NCI-H774 (cell line): ENCODE measurements around the gene TMPRSS2.

Source experiments
- DNase-seq: peaks from one replicate; lab custom pipeline; 2025; lab: John Stamatoyannopoulos, UW

TMPRSS2 gene

GRCh38 chr21:41509733-41510132 lies 1.8 kb upstream of the TMPRSS2 start:
- DNase-seq: no peak

GRCh38 chr21:41509145-41509496 lies 1.2 kb upstream of the TMPRSS2 start:
- no peak for DNase-seq

GRCh38 chr21:41508415-41509144 lies 622 bp upstream of the TMPRSS2 start:
- no peak for DNase-seq

- no peak for DNase-seq
Measured at GRCh38 chr21:41506611-41507520, 1.1 kb downstream of the TMPRSS2 start.

GRCh38 chr21:41506005-41506594 lies 1.9 kb downstream of the TMPRSS2 start:
- no peak for DNase-seq

- DNase-seq: no peak
Measured at GRCh38 chr21:41504030-41504429, 3.9 kb downstream of the TMPRSS2 start.

- no peak for DNase-seq
Measured at GRCh38 chr21:41503331-41503730, 4.6 kb downstream of the TMPRSS2 start.

GRCh38 chr21:41501919-41502318 lies 6.0 kb downstream of the TMPRSS2 start:
- no peak for DNase-seq

- DNase-seq: no peak
Measured at GRCh38 chr21:41500931-41501381, 7.0 kb downstream of the TMPRSS2 start.

GRCh38 chr21:41500363-41500762 lies 7.6 kb downstream of the TMPRSS2 start:
- no peak for DNase-seq

GRCh38 chr21:41499920-41500319 lies 8.0 kb downstream of the TMPRSS2 start:
- no peak for DNase-seq

- no peak for DNase-seq
Measured at GRCh38 chr21:41497788-41498187, 10.2 kb downstream of the TMPRSS2 start.

- DNase-seq: no peak
Measured at GRCh38 chr21:41497008-41497407, 10.9 kb downstream of the TMPRSS2 start.

GRCh38 chr21:41494242-41494641 lies 13.7 kb downstream of the TMPRSS2 start:
- DNase-seq: no peak

- no peak for DNase-seq
Measured at GRCh38 chr21:41491412-41491811, 16.5 kb downstream of the TMPRSS2 start.

- no peak for DNase-seq
Measured at GRCh38 chr21:41490330-41490729, 17.6 kb downstream of the TMPRSS2 start.

- no peak for DNase-seq
Measured at GRCh38 chr21:41489329-41489728, 18.6 kb downstream of the TMPRSS2 start.

GRCh38 chr21:41488080-41488479 lies 19.9 kb downstream of the TMPRSS2 start:
- no peak for DNase-seq

GRCh38 chr21:41487082-41487481 lies 20.9 kb downstream of the TMPRSS2 start:
- DNase-seq: no peak

GRCh38 chr21:41483973-41484372 lies 24.0 kb downstream of the TMPRSS2 start:
- no peak for DNase-seq

- no peak for DNase-seq
Measured at GRCh38 chr21:41483415-41483814, 24.5 kb downstream of the TMPRSS2 start.

GRCh38 chr21:41482980-41483379 lies 25.0 kb downstream of the TMPRSS2 start:
- no peak for DNase-seq

GRCh38 chr21:41482301-41482700 lies 25.7 kb downstream of the TMPRSS2 start:
- no peak for DNase-seq
